ENCODE results near the gene RPS6KA2. TPM values are rescaled to one million over a fixed set of nuclear protein-coding genes. Genes with fewer than 3 reads are reported as not detected.

RPS6KA2 gene
- total and polyA plus RNA-seq, 3 donors from 2014 or later = 18.4 to 21.7 (median 19.8) TPM

DNA sequence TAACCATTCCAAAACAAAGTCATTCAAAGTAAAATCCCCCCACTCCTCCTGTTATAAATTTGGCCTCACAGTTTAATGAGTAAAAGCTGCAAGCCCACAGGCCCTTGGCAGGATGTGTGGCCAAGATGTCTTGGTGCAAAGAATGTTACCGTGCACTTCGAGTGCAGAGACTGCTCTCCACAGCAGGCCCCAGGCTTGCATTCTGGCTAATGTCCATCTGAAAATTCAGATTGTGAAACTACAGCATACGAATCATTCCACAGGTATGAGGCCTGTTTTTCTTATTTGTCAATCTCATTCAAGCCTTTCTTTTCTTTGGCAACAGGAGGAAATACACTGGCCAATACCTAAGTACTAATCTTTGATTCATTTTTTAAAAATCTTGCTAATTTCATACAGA is 7.1 kb downstream of the RPS6KA2 start:
- no peak for DNase-seq
- Histone ChIP-seq H3K9me3 (no peaks in the 10 kb centered on the region), H3K36me3 (ENCODE audit: low read depth, missing control alignments) (no peaks in the 10 kb centered on the region), H3K4me1 (peaks cover 33% of the 10 kb centered on the region), H3K4me3 (no peak overlapping the region), H3K27me3 (no peaks in the 10 kb centered on the region), H3K27ac (peak overlapping the region in 1 of 2 donors; percentile 72)
- intact Hi-C loops (cut with DNase I; ENCODE audit: low total_unique reads) = no loop called here
- WGBS, 2 donors = 53 to 73% methylated on average over 3 of the region's 3 CpGs
- no peak for TF ChIP-seq POLR2A (IDR thresholded peaks at IDR 0.05)
- TF ChIP-seq, protein P1, sequence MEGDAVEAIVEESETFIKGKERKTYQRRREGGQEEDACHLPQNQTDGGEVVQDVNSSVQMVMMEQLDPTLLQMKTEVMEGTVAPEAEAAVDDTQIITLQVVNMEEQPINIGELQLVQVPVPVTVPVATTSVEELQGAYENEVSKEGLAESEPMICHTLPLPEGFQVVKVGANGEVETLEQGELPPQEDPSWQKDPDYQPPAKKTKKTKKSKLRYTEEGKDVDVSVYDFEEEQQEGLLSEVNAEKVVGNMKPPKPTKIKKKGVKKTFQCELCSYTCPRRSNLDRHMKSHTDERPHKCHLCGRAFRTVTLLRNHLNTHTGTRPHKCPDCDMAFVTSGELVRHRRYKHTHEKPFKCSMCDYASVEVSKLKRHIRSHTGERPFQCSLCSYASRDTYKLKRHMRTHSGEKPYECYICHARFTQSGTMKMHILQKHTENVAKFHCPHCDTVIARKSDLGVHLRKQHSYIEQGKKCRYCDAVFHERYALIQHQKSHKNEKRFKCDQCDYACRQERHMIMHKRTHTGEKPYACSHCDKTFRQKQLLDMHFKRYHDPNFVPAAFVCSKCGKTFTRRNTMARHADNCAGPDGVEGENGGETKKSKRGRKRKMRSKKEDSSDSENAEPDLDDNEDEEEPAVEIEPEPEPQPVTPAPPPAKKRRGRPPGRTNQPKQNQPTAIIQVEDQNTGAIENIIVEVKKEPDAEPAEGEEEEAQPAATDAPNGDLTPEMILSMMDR (IDR thresholded peaks at IDR 0.05) = no peak

DNA sequence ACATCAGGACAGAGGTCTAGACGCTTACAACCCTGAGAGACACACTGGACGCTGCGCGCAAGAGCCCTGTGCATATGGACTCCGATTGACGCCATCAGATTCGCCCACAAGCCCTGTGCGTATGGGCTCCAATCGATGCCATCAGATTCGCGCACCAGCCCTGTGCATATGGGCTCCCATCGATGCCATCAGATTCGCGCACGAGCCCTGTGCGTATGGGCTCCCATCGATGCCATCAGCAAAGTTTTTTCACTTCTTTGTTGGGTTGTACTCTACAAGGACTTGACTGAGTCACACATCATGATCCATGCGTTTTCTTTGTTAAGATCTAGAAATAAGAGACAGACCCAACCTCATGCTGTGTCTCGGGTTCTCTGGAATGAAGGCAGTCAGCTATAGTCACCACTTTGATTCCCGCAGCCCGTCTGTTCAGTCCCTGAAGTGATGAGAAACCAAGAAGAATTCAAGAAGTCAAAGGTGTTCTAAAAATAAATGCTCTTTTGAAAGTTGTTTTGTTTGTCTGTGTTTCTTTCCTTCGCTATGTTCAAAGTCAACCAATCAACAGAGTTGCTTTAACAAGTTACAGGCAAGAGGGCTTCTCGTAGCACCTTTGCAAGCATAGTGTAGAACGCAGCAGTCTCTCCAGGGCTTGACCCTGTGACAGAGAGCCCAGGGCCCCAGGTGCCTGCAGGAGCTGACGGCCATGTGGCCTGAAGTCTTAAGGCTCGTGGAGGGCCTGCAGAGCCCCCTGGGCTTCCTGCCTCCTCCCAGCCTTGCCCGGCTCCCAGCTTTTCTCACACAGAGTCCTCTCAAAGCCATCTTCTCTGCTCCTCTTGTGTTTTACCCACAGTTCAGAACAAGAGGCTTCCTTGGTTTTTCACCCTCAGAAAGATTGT is 7.9 kb downstream of the RPS6KA2 start:
- Histone ChIP-seq H3K4me1 (peaks cover 30% of the 10 kb centered on the region), H3K4me3 (no peak overlapping the region), H3K27ac (no peak overlapping the region), H3K36me3 (ENCODE audit: low read depth, missing control alignments) (no peaks in the 10 kb centered on the region), H3K9me3 (no peaks in the 10 kb centered on the region), H3K27me3 (no peaks in the 10 kb centered on the region)
- TF ChIP-seq, protein P1 (IDR thresholded peaks at IDR 0.05) = no peak
- TF ChIP-seq POLR2A (IDR thresholded peaks at IDR 0.05) = no peak
- WGBS, 2 donors = 85 to 91% methylated on average over 27 of the region's 27 CpGs
- intact Hi-C loops (cut with DNase I; ENCODE audit: low total_unique reads) = no loop called here
- DNase-seq = no peak

DNA sequence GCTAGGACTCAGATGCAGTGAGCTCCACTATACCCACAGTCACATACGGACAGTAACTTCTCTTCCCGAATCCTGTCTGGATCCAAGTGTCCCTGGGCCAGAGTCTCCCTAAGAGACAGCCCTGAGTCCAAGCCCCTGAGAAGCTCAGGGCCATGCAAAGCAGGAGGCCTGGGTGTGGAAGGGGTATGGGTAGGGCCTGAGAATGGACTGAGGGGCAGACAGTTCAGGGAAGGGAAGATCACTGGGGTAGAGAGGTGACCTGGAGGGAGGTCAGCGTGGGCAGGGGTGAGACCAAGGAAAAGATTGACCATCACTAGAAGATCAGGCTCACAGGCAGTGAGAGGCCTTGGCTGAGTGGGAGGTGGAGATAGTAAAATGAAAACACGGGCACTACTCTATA is 8.8 kb downstream of the RPS6KA2 start:
- DNase-seq = no peak
- no peak overlapping the region for H3K4me3 ChIP-seq
- peaks cover 30% of the 10 kb centered on the region for H3K4me1 ChIP-seq
- WGBS, 2 donors = 93 to 96% methylated on average over 4 of the region's 4 CpGs
- intact Hi-C loops (cut with DNase I; ENCODE audit: low total_unique reads) = no loop called here
- TF ChIP-seq, protein P1 (IDR thresholded peaks at IDR 0.05) = no peak
- no peak for TF ChIP-seq POLR2A (IDR thresholded peaks at IDR 0.05)
- H3K27ac ChIP-seq = no peak overlapping the region
- no peaks in the 10 kb centered on the region for H3K9me3 ChIP-seq
- H3K27me3 ChIP-seq = no peaks in the 10 kb centered on the region
- H3K36me3 ChIP-seq (ENCODE audit: low read depth, missing control alignments) = no peaks in the 10 kb centered on the region

DNA sequence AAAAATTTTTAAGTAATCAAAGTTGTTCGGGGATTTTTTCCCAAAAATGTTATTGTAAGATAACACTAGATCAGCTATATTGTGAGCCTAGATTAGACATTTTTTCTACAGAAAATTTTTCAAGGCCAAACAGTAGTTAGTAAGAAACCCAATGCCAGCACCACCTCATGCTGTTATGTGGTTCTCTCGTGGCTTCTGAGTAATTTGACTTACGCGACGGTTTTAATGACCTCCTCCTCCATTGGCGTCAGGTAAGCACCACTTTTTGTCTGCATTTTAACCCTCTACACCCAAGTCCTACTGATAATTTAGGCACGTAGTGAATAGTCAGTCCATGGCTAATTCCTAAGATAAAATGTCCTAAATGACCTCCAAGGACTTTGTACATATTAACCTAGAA is 9.7 kb downstream of the RPS6KA2 start:
- H3K4me3 ChIP-seq = no peak overlapping the region
- DNase-seq = no peak
- 66 to 84% methylated on average over 7 of the region's 7 CpGs for WGBS, 2 donors
- intact Hi-C loops (cut with DNase I; ENCODE audit: low total_unique reads) = no loop called here
- H3K36me3 ChIP-seq (ENCODE audit: low read depth, missing control alignments) = no peaks in the 10 kb centered on the region
- no peak for TF ChIP-seq POLR2A (IDR thresholded peaks at IDR 0.05)
- TF ChIP-seq, protein P1 (IDR thresholded peaks at IDR 0.05) = no peak
- no peaks in the 10 kb centered on the region for H3K9me3 ChIP-seq
- no peaks in the 10 kb centered on the region for H3K27me3 ChIP-seq
- H3K27ac ChIP-seq = no peak overlapping the region
- peaks cover 39% of the 10 kb centered on the region for H3K4me1 ChIP-seq

Measured in testis (tissue), 3 donors.